Activated naive CD4-positive, alpha-beta T cell treated with anti-CD3 and anti-CD28 coated beads, Interleukin-2, amount 10 ng/mL, durations not matched to agents 7 days and 5 days (primary cell): ENCODE measurements around the gene WARS2.

ENCODE experiments used
- CTCF ChIA-PET: fragments of 350-600 bp; sonication (Branson Sonifier 250); formaldehyde crosslinking; loops from one replicate; lab custom pipeline; 2021; ENCODE audit warnings: antibody characterized with exemption; lab: Charles Lee
- DNase-seq: peaks from one replicate; pipeline ENCODE4 v3.0.0-alpha.2; 2020
- H3K27ac Mint-ChIP-seq: one replicate; pipeline ENCODE4 v1.8.0; 2021; ENCODE audit warnings: mild to moderate bottlenecking, moderate library complexity, mixed read lengths
- H3K27me3 Mint-ChIP-seq: one replicate; pipeline ENCODE4 v1.8.0; 2021; ENCODE audit warnings: mild to moderate bottlenecking, mixed read lengths
- H3K36me3 Mint-ChIP-seq: one replicate; pipeline ENCODE4 v1.8.0; 2021; ENCODE audit warnings: mixed read lengths
- H3K4me1 Mint-ChIP-seq: one replicate; pipeline ENCODE4 v1.8.0; 2021; ENCODE audit warnings: mixed read lengths
- H3K4me3 Mint-ChIP-seq: one replicate; pipeline ENCODE4 v1.8.0; 2021; ENCODE audit warnings: mild to moderate bottlenecking, moderate library complexity, mixed read lengths
- H3K9me3 Mint-ChIP-seq: one replicate; pipeline ENCODE4 v1.8.0; 2021; ENCODE audit warnings: mixed read lengths

Gene WARS2

GRCh38 chr1:119011116-119011515, 129.3 kb downstream of the WARS2 start:
- Mint-ChIP-seq H3K4me3 (no peak overlapping the region), H3K9me3 (no peaks in the 10 kb centered on the region), H3K27me3 (peaks cover 34% of the 10 kb centered on the region), H3K36me3 (peaks cover 3% of the 10 kb centered on the region), H3K27ac (no peak overlapping the region), H3K4me1 (peaks cover 7% of the 10 kb centered on the region)
- CTCF ChIA-PET, result no interaction called here
- DNase-seq, result no peak

- CTCF ChIA-PET, result no interaction called here
- H3K9me3 Mint-ChIP-seq, result peaks cover 2% of the 10 kb centered on the region
- no peak overlapping the region for H3K4me3 Mint-ChIP-seq
- peaks cover 7% of the 10 kb centered on the region for H3K36me3 Mint-ChIP-seq
- H3K4me1 Mint-ChIP-seq, result peaks cover 7% of the 10 kb centered on the region
- H3K27ac Mint-ChIP-seq, result no peak overlapping the region
- no peak for DNase-seq
- peaks cover 41% of the 10 kb centered on the region for H3K27me3 Mint-ChIP-seq
These were observed 130.3 kb downstream of the WARS2 start for GRCh38 chr1:119010201-119010600.

- CTCF ChIA-PET, result interaction anchor here (0.6 to 2.2 kb wide), 7 partner anchors 19 to 857 kb away, joined by 3 to 10 read pairs (median 5); no protein-coding TSS in a partner anchor
These were observed 131.2 kb downstream of the WARS2 start for GRCh38 chr1:119009312-119009655.

GRCh38 chr1:119008483-119009311, 131.8 kb downstream of the WARS2 start:
- CTCF ChIA-PET, result interaction anchor here (0.9 to 2.2 kb wide), 9 partner anchors 13 to 857 kb away, joined by 3 to 10 read pairs (median 3); no protein-coding TSS in a partner anchor
- Mint-ChIP-seq H3K9me3 (peaks cover 2% of the 10 kb centered on the region), H3K4me3 (peak overlapping the region; percentile 14), H3K27ac (peak overlapping the region; percentile 86), H3K4me1 (peaks cover 7% of the 10 kb centered on the region), H3K36me3 (peaks cover 7% of the 10 kb centered on the region), H3K27me3 (peaks cover 55% of the 10 kb centered on the region)
- DNase-seq, result no peak

More at GRCh38 chr1:119009312-119009655, 131.2 kb downstream of the WARS2 start:
- Mint-ChIP-seq H3K36me3 (peaks cover 7% of the 10 kb centered on the region), H3K27me3 (peaks cover 49% of the 10 kb centered on the region), H3K4me3 (no peak overlapping the region), H3K27ac (no peak overlapping the region), H3K9me3 (peaks cover 2% of the 10 kb centered on the region), H3K4me1 (peaks cover 7% of the 10 kb centered on the region)
- no peak for DNase-seq

GRCh38 chr1:119007670-119008482, 132.6 kb downstream of the WARS2 start:
- no peak overlapping the region for H3K4me3 Mint-ChIP-seq
- H3K27me3 Mint-ChIP-seq, result peaks cover 63% of the 10 kb centered on the region

GRCh38 chr1:119007339-119007669, 133.1 kb downstream of the WARS2 start:
- H3K27ac Mint-ChIP-seq, result no peak overlapping the region
- peaks cover 8% of the 10 kb centered on the region for H3K4me1 Mint-ChIP-seq
- H3K9me3 Mint-ChIP-seq, result peaks cover 2% of the 10 kb centered on the region
- H3K27me3 Mint-ChIP-seq, result peaks cover 69% of the 10 kb centered on the region
- DNase-seq, result no peak
- no peak overlapping the region for H3K4me3 Mint-ChIP-seq
- CTCF ChIA-PET, result interaction anchor here (1.2 kb wide), 1 partner anchor 22 kb away, joined by 3 read pairs; no protein-coding TSS in a partner anchor
- peaks cover 7% of the 10 kb centered on the region for H3K36me3 Mint-ChIP-seq

More at GRCh38 chr1:119007670-119008482, 132.6 kb downstream of the WARS2 start:
- Mint-ChIP-seq H3K36me3 (peaks cover 7% of the 10 kb centered on the region), H3K27ac (no peak overlapping the region), H3K4me1 (peaks cover 7% of the 10 kb centered on the region), H3K9me3 (peaks cover 2% of the 10 kb centered on the region)
- no peak for DNase-seq
- CTCF ChIA-PET, result interaction anchor here (0.9 to 2.2 kb wide), 8 partner anchors 12 to 856 kb away, joined by 3 to 10 read pairs (median 3); no protein-coding TSS in a partner anchor

- CTCF ChIA-PET, result interaction anchor here (1.5 kb wide), 1 partner anchor 17 kb away, joined by 4 read pairs; no protein-coding TSS in a partner anchor
- Mint-ChIP-seq H3K4me1 (peaks cover 13% of the 10 kb centered on the region), H3K27me3 (peaks cover 75% of the 10 kb centered on the region), H3K4me3 (peak overlapping the region; percentile 1), H3K27ac (peak overlapping the region; percentile 20), H3K9me3 (peaks cover 2% of the 10 kb centered on the region), H3K36me3 (peaks cover 7% of the 10 kb centered on the region)
- DNase-seq, result no peak
These were observed 133.8 kb downstream of the WARS2 start for GRCh38 chr1:119006406-119007279.

GRCh38 chr1:119005724-119006405, 134.6 kb downstream of the WARS2 start:
- Mint-ChIP-seq H3K27me3 (peaks cover 83% of the 10 kb centered on the region), H3K4me1 (peaks cover 15% of the 10 kb centered on the region), H3K27ac (peak overlapping the region; percentile 72), H3K4me3 (peak overlapping the region; percentile 1), H3K9me3 (peaks cover 2% of the 10 kb centered on the region), H3K36me3 (peaks cover 7% of the 10 kb centered on the region)
- CTCF ChIA-PET, result interaction anchor here (0.9 to 1.5 kb wide), 3 partner anchors 16 to 30 kb away, joined by 3 to 4 read pairs (median 3); no protein-coding TSS in a partner anchor
- DNase-seq, result no peak

GRCh38 chr1:119004781-119005180, 135.7 kb downstream of the WARS2 start:
- H3K4me1 Mint-ChIP-seq, result peaks cover 22% of the 10 kb centered on the region
- peaks cover 8% of the 10 kb centered on the region for H3K36me3 Mint-ChIP-seq
- H3K4me3 Mint-ChIP-seq, result no peak overlapping the region
- no peak overlapping the region for H3K27ac Mint-ChIP-seq
- CTCF ChIA-PET, result interaction anchor here (0.9 to 1.0 kb wide), 2 partner anchors 18 to 29 kb away, joined by 3 read pairs; no protein-coding TSS in a partner anchor
- peaks cover 2% of the 10 kb centered on the region for H3K9me3 Mint-ChIP-seq
- DNase-seq, result no peak
- peaks cover 94% of the 10 kb centered on the region for H3K27me3 Mint-ChIP-seq

- CTCF ChIA-PET, result no interaction called here
- H3K27me3 Mint-ChIP-seq, result peaks cover 97% of the 10 kb centered on the region
- no peak overlapping the region for H3K4me3 Mint-ChIP-seq
- no peak for DNase-seq
- peaks cover 2% of the 10 kb centered on the region for H3K9me3 Mint-ChIP-seq
- H3K36me3 Mint-ChIP-seq, result peaks cover 8% of the 10 kb centered on the region
- H3K4me1 Mint-ChIP-seq, result peaks cover 22% of the 10 kb centered on the region
- no peak overlapping the region for H3K27ac Mint-ChIP-seq
These were observed 136.3 kb downstream of the WARS2 start for GRCh38 chr1:119004129-119004527.

- Mint-ChIP-seq H3K4me1 (peaks cover 21% of the 10 kb centered on the region), H3K27ac (no peak overlapping the region), H3K9me3 (peaks cover 2% of the 10 kb centered on the region), H3K27me3 (peaks cover 97% of the 10 kb centered on the region), H3K4me3 (no peak overlapping the region), H3K36me3 (peaks cover 7% of the 10 kb centered on the region)
- no peak for DNase-seq
- CTCF ChIA-PET, result no interaction called here
These were observed 136.9 kb downstream of the WARS2 start for GRCh38 chr1:119003413-119004128.

GRCh38 chr1:119002028-119002686, 138.3 kb downstream of the WARS2 start:
- H3K36me3 Mint-ChIP-seq, result peaks cover 5% of the 10 kb centered on the region
- no peak overlapping the region for H3K4me3 Mint-ChIP-seq
- no peak overlapping the region for H3K27ac Mint-ChIP-seq
- peaks cover 97% of the 10 kb centered on the region for H3K27me3 Mint-ChIP-seq
- CTCF ChIA-PET, result interaction anchor here (0.9 kb wide), 1 partner anchor 13 kb away, joined by 3 read pairs; no protein-coding TSS in a partner anchor
- DNase-seq, result no peak
- peaks cover 2% of the 10 kb centered on the region for H3K9me3 Mint-ChIP-seq
- peaks cover 18% of the 10 kb centered on the region for H3K4me1 Mint-ChIP-seq
